GM12878 (cell line): ENCODE measurements around the gene ERCC5.

Experiments used
- ATF2 ChIP-seq: IDR thresholded peaks from 2 replicates; pipeline ENCODE4 v1.6.1; 2012; ENCODE audit warnings: low read length, inconsistent platforms
- CTCF ChIP-seq, 3 experiments: IDR thresholded peaks in 2 of 3; conservative IDR thresholded peaks in 1 of 3; 2 replicates each; pipeline ENCODE4 v1.5.1; 2011; ENCODE audit warnings: low read depth in 3 of 3, low read length in 3 of 3, mild to moderate bottlenecking in 3 of 3, control low read depth in 2 of 3, moderate library complexity in 2 of 3, inconsistent platforms in 1 of 3, mixed read lengths in 1 of 3; ENCODE audit not compliant: control insufficient read depth in 2 of 3, insufficient read depth in 1 of 3; ENCODE audit errors: extremely low read depth in 1 of 3
- MYC ChIP-seq: IDR thresholded peaks from 2 replicates; pipeline ENCODE4 v1.6.1; 2011; ENCODE audit warnings: mild to moderate bottlenecking, low read length, moderate library complexity, inconsistent platforms; ENCODE audit not compliant: insufficient read depth, insufficient replicate concordance, insufficient read length, severe bottlenecking

- TF ChIP-seq MYC (no peak), ATF2 (no peak), CTCF (IDR thresholded peaks at IDR 0.05 in 2 of 3, conservative IDR thresholded peaks at IDR 0.05 in 1 of 3; ENCODE audit: control insufficient read depth in 2 of 3, extremely low read depth in 1 of 3, insufficient read depth in 1 of 3, low read depth in 3 of 3, low read length in 3 of 3) (no peak)
Measured at GRCh38 chr13:102869948-102870676, 24.3 kb downstream of the ERCC5 start.
